H1 (cell line): ENCODE results near the gene COIL. TPM values are rescaled to one million over a fixed set of nuclear protein-coding genes. Genes with fewer than 3 reads are reported as not detected.

Source experiments
- CTCF ChIA-PET: fragments of 300-600 bp; sonication (Branson Sonifier 250); formaldehyde crosslinking; loops from one replicate; lab custom pipeline; 2021; ENCODE audit not compliant: partially characterized antibody; lab: Charles Lee
- POLR2A ChIA-PET: fragments of 300-600 bp; sonication (Branson Sonifier 250); formaldehyde crosslinking; loops from one replicate; lab custom pipeline; 2021; ENCODE audit warnings: inconsistent platforms; ENCODE audit not compliant: partially characterized antibody; lab: Charles Lee
- DNase-seq, 2 experiments: peaks; one replicate each; pipeline versions ENCODE4 v3.0.0 to v3.0.0-alpha.2; 2010 to 2022; ENCODE audit warnings: low spot score in 2 of 2, low read depth in 1 of 2, mixed read lengths in 1 of 2
- FAIRE-seq: peaks from 2 replicates; lab custom pipeline; 2011; peaks lifted over from hg19 to GRCh38; lab: Jason Lieb, UNC
- H2AFZ ChIP-seq: 2 replicates; pipeline ENCODE4 v1.8.1; 2012; ENCODE audit warnings: low read length, inconsistent platforms
- H2AK5ac ChIP-seq: 2 replicates; pipeline ENCODE4 v1.6.1; 2013; ENCODE audit warnings: low read depth, low read length
- H2BK120ac ChIP-seq: replicated peaks from 2 replicates; pipeline ENCODE3; 2013; ENCODE audit warnings: low read depth, low read length, inconsistent platforms
- H2BK12ac ChIP-seq: 2 replicates; pipeline ENCODE4 v1.6.1; 2013; ENCODE audit warnings: low read depth, low read length
- H2BK15ac ChIP-seq: 2 replicates; pipeline ENCODE4 v1.6.1; 2013; ENCODE audit warnings: low read length
- H2BK20ac ChIP-seq: 2 replicates; pipeline ENCODE4 v1.6.1; 2013; ENCODE audit warnings: low read length
- H2BK5ac ChIP-seq: 2 replicates; pipeline ENCODE4 v1.6.1; 2013; ENCODE audit warnings: low read depth, low read length
- H3K14ac ChIP-seq: 2 replicates; pipeline ENCODE4 v1.6.1; 2013; ENCODE audit warnings: inconsistent platforms; ENCODE audit not compliant: insufficient read length
- H3K18ac ChIP-seq: 2 replicates; pipeline ENCODE4 v1.6.1; 2013; ENCODE audit warnings: low read length; ENCODE audit errors: extremely low read depth
- H3K23ac ChIP-seq: 2 replicates; pipeline ENCODE4 v1.6.1; 2013; ENCODE audit warnings: inconsistent platforms; ENCODE audit not compliant: insufficient read length
- H3K23me2 ChIP-seq: 2 replicates; pipeline ENCODE4 v1.6.1; 2013; ENCODE audit warnings: low read depth, low read length
- H3K27ac ChIP-seq: 2 replicates; pipeline ENCODE4 v1.6.1; 2011; ENCODE audit warnings: low read depth, low read length, inconsistent platforms
- H3K27me3 ChIP-seq, 4 experiments: replicated peaks in 1 of 4; 1 replicate in 1 of 4; 2 replicates in 3 of 4; pipeline versions ENCODE4 v1.6.1 to v1.8.1; 2011 to 2013; ENCODE audit warnings: low read length in 3 of 4, mild to moderate bottlenecking in 3 of 4, inconsistent platforms in 2 of 4, mixed read lengths in 2 of 4, moderate library complexity in 1 of 4; ENCODE audit not compliant: control insufficient read depth in 3 of 4, insufficient read depth in 3 of 4; ENCODE audit errors: extremely low read depth in 1 of 4
- H3K36me3 ChIP-seq, 4 experiments: 2 replicates each; pipeline versions ENCODE4 v1.6.1 to v1.8.1; 2011 to 2013; ENCODE audit warnings: mild to moderate bottlenecking in 4 of 4, low read length in 3 of 4, moderate library complexity in 2 of 4, control low read depth in 1 of 4, inconsistent platforms in 1 of 4; ENCODE audit not compliant: insufficient read depth in 4 of 4, control insufficient read depth in 2 of 4
- H3K4ac ChIP-seq: replicated peaks from 2 replicates; pipeline ENCODE3; 2013; ENCODE audit warnings: low read length, low read depth, mixed read lengths, inconsistent platforms; ENCODE audit not compliant: insufficient read length
- H3K4me1 ChIP-seq, 4 experiments: replicated peaks in 1 of 4; 1 replicate in 1 of 4; 2 replicates in 3 of 4; pipeline versions ENCODE4 v1.6.1 to v1.8.1; 2011 to 2013; ENCODE audit warnings: low read length in 3 of 4, inconsistent platforms in 2 of 4, mixed read lengths in 1 of 4; ENCODE audit not compliant: insufficient read depth in 4 of 4, control insufficient read depth in 3 of 4
- H3K4me2 ChIP-seq, 2 experiments: 2 replicates each; pipeline versions ENCODE4 v1.6.1 to v1.8.1; 2011 to 2013; ENCODE audit warnings: low read depth in 2 of 2, low read length in 2 of 2, control low read depth in 1 of 2, inconsistent platforms in 1 of 2, mild to moderate bottlenecking in 1 of 2; ENCODE audit not compliant: insufficient read depth in 1 of 2
- H3K4me3 ChIP-seq, 4 experiments: fragments of 200-600, 300-600 bp in 1 of 4; sonication (generic), shearing (Covaris generic), sonication (Bioruptor Twin) in 1 of 4; 2 replicates each; pipeline versions ENCODE4 v1.5.1 to v1.8.1; 2011 to 2016; ENCODE audit warnings: low read length in 4 of 4, low read depth in 3 of 4, control low read depth in 2 of 4, inconsistent platforms in 2 of 4, mild to moderate bottlenecking in 2 of 4, mixed read lengths in 1 of 4, moderate library complexity in 1 of 4; ENCODE audit not compliant: insufficient read depth in 2 of 4; ENCODE audit errors: extremely low read depth in 1 of 4
- H3K56ac ChIP-seq: replicated peaks from 2 replicates; pipeline ENCODE3; 2013; ENCODE audit warnings: low read depth, mild to moderate bottlenecking, mixed read lengths, low read length, inconsistent platforms; ENCODE audit not compliant: insufficient read length
- H3K79me1 ChIP-seq: 2 replicates; pipeline ENCODE4 v1.6.1; 2013; ENCODE audit warnings: low read depth, low read length, control low read depth
- H3K79me2 ChIP-seq, 2 experiments: 2 replicates each; pipeline versions ENCODE4 v1.6.1 to v1.8.1; 2012 to 2013; ENCODE audit warnings: low read length in 2 of 2, mild to moderate bottlenecking in 2 of 2, inconsistent platforms in 1 of 2; ENCODE audit not compliant: insufficient read depth in 2 of 2, control insufficient read depth in 1 of 2
- H3K9ac ChIP-seq, 4 experiments: replicated peaks in 1 of 4; 1 replicate in 1 of 4; 2 replicates in 3 of 4; pipeline versions ENCODE4 v1.6.1 to v1.8.1; 2011 to 2013; ENCODE audit warnings: low read depth in 3 of 4, low read length in 3 of 4, control low read depth in 2 of 4, mild to moderate bottlenecking in 2 of 4, moderate library complexity in 2 of 4, inconsistent platforms in 1 of 4; ENCODE audit errors: extremely low read depth in 1 of 4
- H3K9me3 ChIP-seq, 2 experiments: 2 replicates each; pipeline versions ENCODE4 v1.6.1 to v1.8.1; 2012 to 2013; ENCODE audit warnings: mild to moderate bottlenecking in 2 of 2, moderate library complexity in 2 of 2, control low read depth in 1 of 2, inconsistent platforms in 1 of 2, low read depth in 1 of 2, low read length in 1 of 2, mixed read lengths in 1 of 2; ENCODE audit not compliant: insufficient read depth in 2 of 2
- H4K20me1 ChIP-seq, 2 experiments: replicated peaks in 1 of 2; 2 replicates each; pipeline versions ENCODE3 to v1.8.1; 2011 to 2013; ENCODE audit warnings: inconsistent platforms in 2 of 2, low read length in 2 of 2, mild to moderate bottlenecking in 1 of 2; ENCODE audit not compliant: insufficient read depth in 2 of 2, control insufficient read depth in 1 of 2
- H4K5ac ChIP-seq: 2 replicates; pipeline ENCODE4 v1.6.1; 2013; ENCODE audit warnings: low read length, low read depth, mixed read lengths, inconsistent platforms; ENCODE audit not compliant: insufficient read length
- H4K8ac ChIP-seq: 2 replicates; pipeline ENCODE4 v1.8.0; 2013; ENCODE audit warnings: mild to moderate bottlenecking, moderate library complexity, low read length, inconsistent platforms; ENCODE audit not compliant: insufficient read depth; ENCODE audit errors: extremely low read depth
- H4K91ac ChIP-seq: replicated peaks from 2 replicates; pipeline ENCODE3; 2013; ENCODE audit warnings: low read length, mixed read lengths, inconsistent platforms; ENCODE audit not compliant: insufficient read length
- CHD1 ChIP-seq: IDR thresholded peaks from 2 replicates; pipeline ENCODE4 v1.6.1; 2012; ENCODE audit warnings: low read depth, low read length, improper control_type of control experiment
- CHD2 ChIP-seq: IDR thresholded peaks from 2 replicates; pipeline ENCODE4 v1.6.1; 2012; ENCODE audit warnings: low read length, improper control_type of control experiment
- FOSL1 ChIP-seq: IDR thresholded peaks from 2 replicates; pipeline ENCODE4 v1.6.1; 2011; ENCODE audit warnings: mild to moderate bottlenecking, low read depth, low read length, moderate library complexity; ENCODE audit not compliant: insufficient read depth
- KDM5A ChIP-seq: fragments of 200-600 bp; IDR thresholded peaks from 2 replicates; pipeline ENCODE4 v1.7.1; 2012; ENCODE audit warnings: mild to moderate bottlenecking, low read length, inconsistent platforms, mixed read lengths
- POLR2AphosphoS5 ChIP-seq: IDR thresholded peaks from 2 replicates; pipeline ENCODE4 v1.6.1; 2011; ENCODE audit warnings: low read depth, low read length
- RBBP5 ChIP-seq: IDR thresholded peaks from 2 replicates; pipeline ENCODE4 v1.7.1; 2012; ENCODE audit warnings: low read depth, mild to moderate bottlenecking, inconsistent platforms, low read length, moderate library complexity, borderline replicate concordance
- SP1 ChIP-seq: IDR thresholded peaks from 2 replicates; pipeline ENCODE4 v1.6.1; 2011; ENCODE audit warnings: low read depth, low read length
- TCF12 ChIP-seq: IDR thresholded peaks from 2 replicates; pipeline ENCODE4 v1.6.1; 2011; ENCODE audit warnings: low read depth, mild to moderate bottlenecking, low read length
- TEAD4 ChIP-seq: IDR thresholded peaks from 2 replicates; pipeline ENCODE4 v1.6.1; 2012; ENCODE audit warnings: low read depth, low read length, inconsistent platforms, mixed read lengths
- YY1 ChIP-seq: IDR thresholded peaks from 2 replicates; pipeline ENCODE4 v1.6.1; 2011; ENCODE audit warnings: low read depth, mild to moderate bottlenecking, low read length
- WGBS, 2 experiments: shearing (Covaris generic) in 1 of 2; methylation state at CpG; one replicate each; pipeline versions ENCODE4 v1.1.6 to v1.1.7; 2013 to 2015; ENCODE audit warnings: low lambda C conversion rate in 2 of 2, mixed read lengths in 2 of 2, inconsistent platforms in 1 of 2, low coverage in 1 of 2, missing lambda C conversion rate in 1 of 2; ENCODE audit not compliant: insufficient replicate concordance in 2 of 2, insufficient coverage in 1 of 2, insufficient read length in 1 of 2; ENCODE audit errors: extremely low coverage in 1 of 2, missing lambda C conversion rate in 1 of 2; 5-methylcytosine and 5-hydroxymethylcytosine counted together
- polyA plus RNA-seq, 7 experiments: library from polyadenylated mRNA; depleted of rRNA in 3 of 7; stranded (reverse) in 5 of 7; unstranded in 2 of 7; fragments of >200 nt in 5 of 7; fragments of 200-250 nt in 2 of 7; gene quantifications; 1 replicate in 5 of 7; 2 replicates in 1 of 7; 4 replicates in 1 of 7; pipeline versions ENCODE4 v1.2.1 to v1.2.3, GENCODE V29; 2011 to 2013; ENCODE audit warnings: missing spikeins in 2 of 7, mixed read lengths in 2 of 7
- total RNA-seq: library from RNA; stranded (reverse); fragmentation: NEBNext Ultra II Directional; extraction: Animal tissue kit (Norgen Biotek cat#: 25700); gene quantifications from 2 replicates; pipeline ENCODE4 v1.2.1, GENCODE V29; 2021

Gene COIL
- total and polyA plus RNA-seq, 2 of the 8 experiments (the other 6 are each of a cell fraction or from before 2014, with no cell fraction given) = 5.2 to 23.6 TPM

DNA sequence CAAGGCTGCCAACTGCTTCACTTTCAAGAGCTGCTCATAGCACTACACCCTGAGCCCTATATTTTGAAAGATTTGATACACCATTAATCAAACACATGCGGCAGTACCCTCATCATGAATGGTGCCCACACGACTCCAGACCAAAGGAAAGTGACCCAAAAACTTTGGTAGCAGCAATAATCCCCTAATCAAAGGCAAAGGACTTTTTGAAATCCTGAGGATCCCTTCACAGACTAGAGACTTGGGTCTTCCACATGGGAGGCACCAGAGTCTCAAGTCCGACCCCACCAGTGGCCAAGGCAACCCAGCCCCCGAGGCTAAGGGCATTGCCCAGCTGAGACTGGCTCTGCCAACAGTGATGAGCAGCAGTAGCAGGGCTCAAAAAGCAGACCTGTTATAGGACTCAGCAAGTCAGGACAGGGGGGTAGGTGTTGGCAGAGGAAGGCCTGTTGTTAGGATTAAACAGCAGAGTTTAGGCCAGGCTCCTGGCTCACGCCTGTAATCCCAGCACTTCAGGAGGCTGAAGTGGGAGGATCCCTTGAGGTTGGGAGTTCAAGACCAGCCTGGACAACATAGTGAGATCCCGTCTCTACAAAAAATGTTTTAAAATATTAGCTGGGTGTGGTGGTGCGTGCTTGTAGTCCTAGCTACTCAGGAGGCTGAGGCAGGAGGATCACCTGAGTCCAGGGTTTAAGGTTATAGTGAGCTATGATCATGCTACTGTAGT lies 50.2 kb downstream of the COIL start:
- ChIA-PET CTCF (interaction anchor here (0.7 to 3.1 kb wide), 3 partner anchors 20 to 177 kb away, joined by 3 to 11 read pairs (median 8); no protein-coding TSS in a partner anchor), POLR2A (interaction anchor here (1.4 kb wide), 1 partner anchor 8 kb away, joined by 4 read pairs; no protein-coding TSS in a partner anchor)
- peaks cover 0 to 9% of the 10 kb centered on the region in 2 experiments; a peak in 1 of 4 replicates for H3K79me2 ChIP-seq
- H4K20me1 ChIP-seq = peaks cover 0 to 5% of the 10 kb centered on the region in 2 experiments
- H3K4me2 ChIP-seq = no peak overlapping the region
- no peak overlapping the region for H2BK20ac ChIP-seq
- peaks cover 6% of the 10 kb centered on the region for H3K79me1 ChIP-seq
- no peak overlapping the region for H3K23ac ChIP-seq
- peaks cover 0 to 21% (median 14%) of the 10 kb centered on the region in 4 experiments; a peak in 6 of 7 replicates for H3K27me3 ChIP-seq
- H3K27ac ChIP-seq = no peak overlapping the region
- H3K23me2 ChIP-seq = peaks cover 13% of the 10 kb centered on the region; the same call in 1 of the 2 replicates
- H3K4ac ChIP-seq = no peak overlapping the region
- H4K8ac ChIP-seq = no peak overlapping the region
- H2AK5ac ChIP-seq = no peak overlapping the region
- no peak overlapping the region for H4K5ac ChIP-seq
- H2BK5ac ChIP-seq = no peak overlapping the region
- peaks cover 2 to 33% (median 7%) of the 10 kb centered on the region in 4 experiments; a peak in 7 of 8 replicates for H3K36me3 ChIP-seq
- H2BK15ac ChIP-seq = no peak overlapping the region
- no peak overlapping the region for H3K18ac ChIP-seq
- DNase-seq = no peak
- no peak overlapping the region for H3K4me3 ChIP-seq
- TF ChIP-seq TCF12 = no peak
- no peak for TF ChIP-seq CHD1
- TF ChIP-seq FOSL1 = no peak
- no peak for TF ChIP-seq POLR2AphosphoS5
- no peak for TF ChIP-seq TEAD4
- no peak for TF ChIP-seq KDM5A
- TF ChIP-seq CHD2 = no peak
- TF ChIP-seq YY1 = no peak
- TF ChIP-seq SP1 = no peak
- TF ChIP-seq RBBP5 = no peak
- TF ChIP-seq, all 59 proteins: peak for 0
- Histone ChIP-seq H4K91ac (no peak overlapping the region), H3K9me3 (no peaks in the 10 kb centered on the region), H3K9ac (no peak overlapping the region), H2BK12ac (no peak overlapping the region), H2AFZ (no peak overlapping the region), H3K56ac (no peak overlapping the region), H2BK120ac (no peak overlapping the region), H3K14ac (no peak overlapping the region), H3K4me1 (peaks cover 3 to 9% (median 6%) of the 10 kb centered on the region in 4 experiments; a peak in 6 of 7 replicates)
- WGBS, 2 experiments = 74% methylated on average over 7 of the region's 7 CpGs; no CpG with 5 or more reads in 1 of the 2 experiments
- FAIRE-seq = no peak
